Astrocyte (in vitro differentiated cells and primary cell): Measurements from ENCODE around the gene NAA35. TPM values are rescaled to one million over a fixed set of nuclear protein-coding genes. Genes with fewer than 3 reads are reported as not detected.

Experiments
- DNase-seq: peaks from one replicate; pipeline ENCODE4 v3.0.0-alpha.2; 2010; ENCODE audit warnings: low read depth
- FAIRE-seq: peaks from 2 replicates; lab custom pipeline; 2011; peaks lifted over from hg19 to GRCh38; lab: Jason Lieb, UNC
- H2AFZ ChIP-seq: 2 replicates; pipeline ENCODE4 v1.6.0; 2012; ENCODE audit warnings: low read depth, low read length, inconsistent platforms
- H3K27ac ChIP-seq: 2 replicates; pipeline ENCODE4 v1.5.1; 2011; ENCODE audit warnings: low read depth, low read length, inconsistent platforms
- H3K27me3 ChIP-seq: 2 replicates; pipeline ENCODE4 v1.6.0; 2011; ENCODE audit warnings: low read length, inconsistent platforms; ENCODE audit not compliant: insufficient read depth
- H3K36me3 ChIP-seq: 2 replicates; pipeline ENCODE4 v1.5.1; 2011; ENCODE audit warnings: low read length, inconsistent platforms; ENCODE audit not compliant: insufficient read depth
- H3K4me1 ChIP-seq: 2 replicates; pipeline ENCODE4 v1.5.1; 2011; ENCODE audit warnings: low read length, inconsistent platforms; ENCODE audit not compliant: insufficient read depth
- H3K4me2 ChIP-seq: 2 replicates; pipeline ENCODE4 v1.6.0; 2012; ENCODE audit warnings: low read length, inconsistent platforms
- H3K4me3 ChIP-seq: 2 replicates; pipeline ENCODE4 v1.5.1; 2011; ENCODE audit warnings: low read depth, mild to moderate bottlenecking, low read length, inconsistent platforms; ENCODE audit not compliant: insufficient read depth
- H3K79me2 ChIP-seq: 2 replicates; pipeline ENCODE4 v1.6.0; 2012; ENCODE audit warnings: mild to moderate bottlenecking, low read length, inconsistent platforms; ENCODE audit not compliant: insufficient read depth
- H3K9ac ChIP-seq: 2 replicates; pipeline ENCODE4 v1.6.0; 2012; ENCODE audit warnings: mild to moderate bottlenecking, low read length, inconsistent platforms
- H3K9me3 ChIP-seq: 2 replicates; pipeline ENCODE4 v1.5.1; 2012; ENCODE audit warnings: low read depth, mild to moderate bottlenecking, low read length, inconsistent platforms; ENCODE audit not compliant: insufficient read depth
- H4K20me1 ChIP-seq: 2 replicates; pipeline ENCODE4 v1.6.0; 2012; ENCODE audit warnings: low read length, inconsistent platforms; ENCODE audit not compliant: insufficient read depth
- H3K27ac Mint-ChIP-seq: one replicate; pipeline ENCODE4 v1.8.0; 2021; ENCODE audit warnings: mild to moderate bottlenecking, mixed read lengths; ENCODE audit not compliant: unreplicated experiment
- H3K27me3 Mint-ChIP-seq: one replicate; pipeline ENCODE4 v1.8.0; 2021; ENCODE audit warnings: low read depth, mixed read lengths; ENCODE audit not compliant: unreplicated experiment
- H3K36me3 Mint-ChIP-seq: one replicate; pipeline ENCODE4 v1.8.0; 2021; ENCODE audit warnings: low read depth, mixed read lengths; ENCODE audit not compliant: unreplicated experiment
- H3K4me1 Mint-ChIP-seq: one replicate; pipeline ENCODE4 v1.8.0; 2021; ENCODE audit warnings: low read depth, mixed read lengths; ENCODE audit not compliant: unreplicated experiment
- H3K4me3 Mint-ChIP-seq: one replicate; pipeline ENCODE4 v1.8.0; 2021; ENCODE audit warnings: mild to moderate bottlenecking, moderate library complexity, mixed read lengths; ENCODE audit not compliant: unreplicated experiment
- H3K9me3 Mint-ChIP-seq: one replicate; pipeline ENCODE4 v1.8.0; 2021; ENCODE audit warnings: mild to moderate bottlenecking, mixed read lengths; ENCODE audit not compliant: unreplicated experiment
- CTCF ChIP-seq: IDR thresholded peaks from 2 replicates; pipeline ENCODE4 v1.5.1; 2011; ENCODE audit warnings: low read depth, mild to moderate bottlenecking, inconsistent platforms, low read length, moderate library complexity; ENCODE audit not compliant: insufficient read depth
- EZH2 ChIP-seq: IDR thresholded peaks from 2 replicates; pipeline ENCODE4 v1.6.1; 2012; ENCODE audit warnings: mild to moderate bottlenecking, low read length, inconsistent platforms; ENCODE audit not compliant: insufficient read depth
- total RNA-seq: library from RNA; stranded (reverse); gene quantifications from 2 replicates; pipeline ENCODE4 v1.2.1, GENCODE V29; 2021

Gene NAA35
- total RNA-seq, 1 donor from 2014 or later, result 31.4 TPM

GRCh38 chr9:85905957-85906356 lies 35.0 kb upstream of the NAA35 start:
- H3K36me3 Mint-ChIP-seq, result no peaks in the 10 kb centered on the region
- Histone ChIP-seq H4K20me1 (no peaks in the 10 kb centered on the region), H3K4me2 (no peak overlapping the region), H3K27me3 (no peaks in the 10 kb centered on the region), H2AFZ (no peak overlapping the region), H3K79me2 (no peaks in the 10 kb centered on the region), H3K4me3 (no peak overlapping the region), H3K36me3 (no peaks in the 10 kb centered on the region), H3K9ac (no peak overlapping the region), H3K9me3 (no peaks in the 10 kb centered on the region), H3K27ac (no peak overlapping the region), H3K4me1 (no peaks in the 10 kb centered on the region)
- TF ChIP-seq EZH2 (no peak), CTCF (no peak)
- no peak overlapping the region for H3K27ac Mint-ChIP-seq
- no peak overlapping the region for H3K4me3 Mint-ChIP-seq
- H3K9me3 Mint-ChIP-seq, result no peaks in the 10 kb centered on the region
- FAIRE-seq, result no peak
- no peak for DNase-seq
- H3K4me1 Mint-ChIP-seq, result no peaks in the 10 kb centered on the region
- no peaks in the 10 kb centered on the region for H3K27me3 Mint-ChIP-seq

GRCh38 chr9:85909390-85909789 lies 31.6 kb upstream of the NAA35 start:
- Histone ChIP-seq H3K4me3 (no peak overlapping the region), H3K9me3 (no peaks in the 10 kb centered on the region), H3K4me2 (no peak overlapping the region), H3K27me3 (no peaks in the 10 kb centered on the region), H3K36me3 (no peaks in the 10 kb centered on the region), H3K79me2 (no peaks in the 10 kb centered on the region), H3K4me1 (no peaks in the 10 kb centered on the region), H2AFZ (no peak overlapping the region), H4K20me1 (no peaks in the 10 kb centered on the region), H3K9ac (no peak overlapping the region), H3K27ac (no peak overlapping the region)
- H3K27ac Mint-ChIP-seq, result no peak overlapping the region
- no peaks in the 10 kb centered on the region for H3K36me3 Mint-ChIP-seq
- DNase-seq, result no peak
- H3K27me3 Mint-ChIP-seq, result no peaks in the 10 kb centered on the region
- no peak for TF ChIP-seq CTCF
- no peak for TF ChIP-seq EZH2
- no peaks in the 10 kb centered on the region for H3K9me3 Mint-ChIP-seq
- H3K4me1 Mint-ChIP-seq, result no peaks in the 10 kb centered on the region
- FAIRE-seq, result no peak
- no peak overlapping the region for H3K4me3 Mint-ChIP-seq

- Mint-ChIP-seq H3K9me3 (no peaks in the 10 kb centered on the region), H3K27ac (no peak overlapping the region), H3K36me3 (no peaks in the 10 kb centered on the region), H3K4me3 (no peak overlapping the region), H3K27me3 (peaks cover 3% of the 10 kb centered on the region), H3K4me1 (no peaks in the 10 kb centered on the region)
- H3K9me3 ChIP-seq, result no peaks in the 10 kb centered on the region
- no peak for FAIRE-seq
- DNase-seq, result no peak
- H3K9ac ChIP-seq, result no peak overlapping the region
- no peak overlapping the region for H3K4me2 ChIP-seq
- H3K27ac ChIP-seq, result no peak overlapping the region
- no peaks in the 10 kb centered on the region for H3K4me1 ChIP-seq
- no peaks in the 10 kb centered on the region for H3K79me2 ChIP-seq
- H2AFZ ChIP-seq, result no peak overlapping the region
- H3K36me3 ChIP-seq, result no peaks in the 10 kb centered on the region
- H3K27me3 ChIP-seq, result no peaks in the 10 kb centered on the region
- H4K20me1 ChIP-seq, result no peaks in the 10 kb centered on the region
- H3K4me3 ChIP-seq, result no peak overlapping the region
- TF ChIP-seq CTCF, result no peak
These were observed 26.8 kb upstream of the NAA35 start for GRCh38 chr9:85914108-85914507.
